Inflammatory macrophage treated with lipopolysaccharide for 4 hours (primary cell): ENCODE measurements around the gene KRT9.
A peak's percentile ranks its signal among the peaks of the same experiment; 100 is the strongest.
"Not testable (repeated sequence)": the region's sequence is repeated elsewhere in the genome, so short reads cannot be mapped to it uniquely, and the experiment has no call there.

Source experiments
- DNase-seq: peaks from one replicate; pipeline ENCODE4 v3.0.0-alpha.2; 2020

KRT9 gene

GRCh38 chr17:41578538-41578937 lies 6.7 kb upstream of the KRT9 start:
- no peak for DNase-seq

GRCh38 chr17:41576740-41577139 lies 4.9 kb upstream of the KRT9 start:
- DNase-seq, result not testable (repeated sequence)

DNA sequence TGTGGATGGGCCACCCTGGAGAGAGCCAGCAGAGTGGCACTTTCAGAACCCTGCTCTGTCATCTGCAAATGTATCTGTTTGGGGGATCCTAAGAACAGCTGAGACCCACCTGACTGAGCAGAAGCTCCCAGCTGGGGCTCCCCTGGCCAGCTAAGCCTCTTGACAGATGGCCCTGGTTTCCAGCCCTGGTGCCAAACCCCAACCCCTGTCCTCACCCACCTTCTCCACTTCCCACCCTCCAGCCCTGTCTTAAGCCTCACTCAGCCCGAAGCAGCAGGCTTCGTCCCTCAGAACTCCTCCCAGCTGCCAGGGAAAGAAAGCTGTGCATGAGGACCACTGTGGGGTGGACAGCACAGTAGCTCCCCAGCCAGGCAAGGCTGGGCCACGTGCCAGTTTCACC lies 3.5 kb upstream of the KRT9 start:
- no peak for DNase-seq

- DNase-seq, result no peak
Observed at GRCh38 chr17:41567317-41567716, 4.5 kb downstream of the KRT9 start.

GRCh38 chr17:41565338-41565737 lies 6.5 kb downstream of the KRT9 start:
- DNase-seq, result no peak

- DNase-seq, result no peak
Observed at GRCh38 chr17:41563607-41564170, 8.2 kb downstream of the KRT9 start.

GRCh38 chr17:41561554-41561953 lies 10.3 kb downstream of the KRT9 start:
- no peak for DNase-seq

GRCh38 chr17:41559548-41559947 lies 12.3 kb downstream of the KRT9 start:
- no peak for DNase-seq

DNA sequence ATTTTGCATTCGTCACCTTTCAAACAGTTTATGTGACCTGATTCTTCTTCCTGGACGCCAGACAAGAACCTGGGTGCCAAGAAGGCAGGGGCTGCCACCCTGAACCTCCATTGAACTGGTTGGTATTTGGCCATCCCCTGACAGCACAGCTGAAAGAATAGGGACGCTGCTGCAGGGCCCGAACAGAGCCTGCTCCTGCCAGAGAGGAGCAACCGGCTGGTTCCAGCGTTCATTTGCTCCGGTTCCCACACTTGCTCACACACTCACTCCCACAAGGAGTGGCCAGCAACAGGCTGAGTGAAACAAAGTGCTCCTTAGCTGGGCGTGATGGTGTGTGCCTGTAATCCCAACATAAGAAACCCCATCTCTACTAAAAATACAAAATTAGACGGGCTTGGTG lies 14.9 kb downstream of the KRT9 start:
- DNase-seq, result no peak

- DNase-seq, result no peak
Observed at GRCh38 chr17:41556306-41556705, 15.6 kb downstream of the KRT9 start.

- no peak for DNase-seq
Observed at GRCh38 chr17:41555105-41555887, 16.6 kb downstream of the KRT9 start.

DNA sequence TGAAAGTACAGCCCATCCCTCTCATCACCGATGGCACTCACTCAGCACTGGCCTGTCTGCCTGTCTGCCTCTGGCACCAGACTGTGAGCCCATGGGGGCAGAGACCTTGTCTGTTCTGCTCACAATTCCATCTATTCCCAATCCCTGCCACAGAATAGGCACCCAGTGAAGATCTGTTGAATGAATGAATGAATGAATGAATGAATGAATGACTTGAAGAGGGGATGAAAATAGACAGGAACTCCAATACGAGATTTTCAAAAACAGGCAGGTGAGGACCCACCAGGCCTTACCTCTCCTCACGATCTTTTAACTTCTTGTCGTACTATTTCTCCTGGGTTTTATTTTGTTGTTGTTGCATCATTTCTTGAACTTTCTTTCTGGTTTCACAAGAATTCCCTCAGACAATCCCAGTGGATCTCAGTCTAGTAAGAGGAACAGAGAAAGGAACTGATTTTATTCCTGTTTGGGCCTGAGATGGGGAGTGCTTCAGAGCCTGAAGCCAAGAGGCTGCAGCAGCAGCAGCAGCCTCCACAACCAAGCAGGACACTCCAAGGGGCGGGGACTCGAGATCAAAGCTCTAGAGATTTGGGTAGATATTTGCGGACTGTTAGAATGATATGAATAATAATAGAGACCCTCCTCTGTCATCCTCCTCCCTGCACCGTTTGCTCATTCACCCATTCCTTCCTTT lies 17.7 kb downstream of the KRT9 start:
- DNase-seq, result no peak

DNA sequence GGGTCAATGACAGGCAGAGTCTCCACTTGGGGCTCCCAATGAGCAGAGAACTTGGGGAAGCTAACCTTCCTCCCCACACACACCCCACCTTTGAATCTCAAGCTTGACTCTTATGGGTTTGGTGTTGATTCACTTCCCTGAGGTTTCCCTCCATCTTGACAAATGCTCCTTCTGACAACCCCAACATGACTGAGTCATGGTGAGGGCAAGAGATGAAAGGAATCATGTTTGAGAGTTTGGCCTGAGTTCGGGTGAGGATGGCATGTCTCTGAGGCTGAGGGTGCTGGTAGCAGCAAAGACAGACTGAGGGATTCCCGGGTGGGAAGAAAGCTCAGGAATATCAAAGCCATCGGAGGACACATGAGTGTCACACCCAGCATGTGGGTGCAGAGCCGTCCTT lies 18.7 kb downstream of the KRT9 start:
- DNase-seq, result no peak

- DNase-seq, result no peak
Observed at GRCh38 chr17:41552455-41552854, 19.4 kb downstream of the KRT9 start.

GRCh38 chr17:41551365-41551764 lies 20.5 kb downstream of the KRT9 start:
- DNase-seq, result no peak

DNA sequence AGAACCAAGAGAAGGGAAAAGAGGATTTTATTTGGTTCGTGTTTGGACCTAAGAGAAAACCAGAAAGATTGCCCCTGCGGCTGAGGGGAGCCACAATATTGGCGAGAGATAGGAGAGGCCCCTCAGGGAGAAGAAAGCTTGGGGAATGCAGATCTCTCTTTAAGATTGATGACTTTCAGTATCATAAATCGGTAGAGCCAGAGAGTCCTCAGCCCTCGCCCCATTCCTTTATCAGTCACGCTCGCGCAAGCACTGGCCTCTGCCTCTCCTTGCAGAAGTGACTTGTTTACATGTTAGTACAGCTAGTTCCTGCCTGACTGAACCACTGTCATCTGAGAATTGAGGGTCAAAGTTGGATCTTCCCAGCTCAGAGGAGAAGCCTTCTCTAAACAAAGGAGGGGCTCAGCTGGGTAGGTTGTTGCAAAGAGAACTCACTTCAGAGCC lies 22.2 kb downstream of the KRT9 start:
- no peak for DNase-seq

DNA sequence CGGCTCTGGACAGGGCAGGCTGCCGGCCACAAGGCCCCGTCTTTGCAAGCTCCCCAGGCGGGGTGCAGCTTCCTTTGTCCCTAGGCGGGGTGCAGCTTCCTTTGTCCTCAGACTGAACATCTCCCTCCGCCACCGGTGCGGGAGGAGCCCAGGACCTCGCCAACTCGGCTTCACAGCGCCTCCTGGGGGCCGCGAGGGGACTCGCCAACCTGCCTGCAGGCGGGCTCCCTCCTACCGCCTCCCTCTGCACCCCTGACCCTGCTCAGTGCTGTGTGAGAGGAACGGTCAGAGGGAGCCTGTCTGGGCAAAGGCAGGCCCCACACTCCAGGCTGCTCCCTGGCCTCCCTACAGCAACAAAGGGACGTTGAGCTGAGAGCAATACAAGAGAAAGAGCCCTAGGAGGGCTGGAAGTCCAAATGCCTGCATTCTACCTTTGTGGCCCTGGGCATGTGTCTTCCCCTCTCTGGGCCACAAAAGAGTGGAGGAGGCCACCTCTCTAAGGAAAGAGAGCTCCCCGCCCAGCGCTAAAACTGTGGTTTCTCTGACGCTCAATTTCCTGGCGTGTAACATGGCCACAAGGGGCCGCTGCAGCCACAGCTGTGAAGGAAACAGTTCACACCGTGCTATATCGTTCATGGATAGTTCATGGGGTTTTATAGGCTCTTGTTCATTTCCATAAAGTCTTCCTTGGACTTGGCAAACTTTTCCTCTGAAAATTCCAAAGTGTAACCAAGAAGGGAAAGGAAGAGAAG lies 22.8 kb downstream of the KRT9 start:
- DNase-seq, result peak; percentile 72

DNA sequence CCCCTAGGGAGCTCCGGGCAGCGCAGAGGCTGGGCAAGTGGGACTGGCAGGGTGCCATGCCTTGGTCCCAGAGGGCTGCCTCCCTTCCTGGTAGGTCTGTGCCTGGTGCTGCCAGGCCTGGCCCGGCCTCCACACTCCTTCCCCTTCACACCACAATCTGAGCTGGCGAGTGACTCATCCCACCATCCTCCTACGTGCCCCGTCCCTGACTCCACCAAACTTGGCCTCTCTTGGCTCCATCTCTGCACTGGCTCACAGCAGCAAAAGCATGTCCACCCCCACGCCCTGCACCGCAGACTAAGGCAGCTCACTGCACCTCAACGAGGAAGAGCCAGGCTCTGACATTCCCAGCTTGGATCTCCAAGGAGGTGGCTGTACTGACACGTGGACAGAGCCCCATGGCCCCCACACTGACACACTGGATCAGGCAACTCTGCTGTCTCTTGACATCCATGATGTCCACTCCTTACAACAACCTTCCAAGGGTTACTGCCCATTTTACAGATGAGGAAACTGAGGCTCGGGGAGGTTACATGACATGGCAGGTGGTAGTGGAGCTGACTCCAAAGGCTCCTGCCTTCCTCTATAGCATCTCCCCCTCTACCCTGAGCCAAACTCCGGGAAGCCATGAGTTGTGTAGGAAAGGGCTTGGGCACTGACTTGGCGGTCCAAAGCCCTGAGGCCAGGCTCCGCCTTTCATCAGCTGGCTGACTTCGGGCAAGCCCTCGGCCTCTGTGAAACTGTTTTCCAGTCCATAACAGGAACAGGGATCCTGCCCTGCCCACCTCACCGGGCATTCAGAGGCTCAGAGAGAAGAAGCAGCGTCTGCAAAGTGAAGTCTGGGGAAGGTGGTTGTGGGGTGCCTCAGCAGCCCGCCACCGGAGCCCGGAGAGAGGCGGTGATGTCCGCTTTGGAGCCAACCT lies 23.7 kb downstream of the KRT9 start:
- DNase-seq, result peak; percentile 77

GRCh38 chr17:41547378-41547841 lies 24.4 kb downstream of the KRT9 start:
- no peak for DNase-seq

- DNase-seq, result no peak
Observed at GRCh38 chr17:41546819-41547218, 25.0 kb downstream of the KRT9 start.

GRCh38 chr17:41545829-41546410 lies 25.9 kb downstream of the KRT9 start:
- DNase-seq, result no peak

DNA sequence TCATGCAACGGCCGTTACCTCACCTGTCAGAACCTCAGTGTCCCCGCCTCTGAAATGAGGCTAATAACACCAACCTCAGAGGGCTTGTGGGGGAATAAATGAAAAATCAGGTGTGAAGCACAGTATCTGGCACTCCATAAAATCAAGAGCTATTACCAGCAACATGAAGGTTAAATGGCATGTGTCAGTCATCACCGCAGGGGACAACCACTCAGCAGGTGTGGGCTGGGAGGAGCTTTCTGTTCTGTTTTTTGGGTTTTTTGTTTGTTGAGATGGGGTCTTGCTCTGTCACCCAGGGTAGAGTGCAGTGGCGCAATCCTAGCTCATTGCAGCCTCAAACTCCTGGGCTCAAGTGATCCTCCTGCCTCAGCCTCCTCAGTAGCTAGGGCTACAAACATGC lies 26.9 kb downstream of the KRT9 start:
- no peak for DNase-seq
